T-helper 1 cell treated with Interleukin-12 subunit alpha and Interleukin-12 subunit beta and Interleukin-4 antibody, amounts not matched to agents 30 μg/mL and 1 μg/mL, for 36 hours (primary cell): ENCODE measurements around the gene AEBP2.
"Not testable (repeated sequence)": the region's sequence is repeated elsewhere in the genome, so short reads cannot be mapped to it uniquely, and the experiment has no call there.

Experiments used
- H3K27ac Mint-ChIP-seq: one replicate; pipeline ENCODE4 v1.8.0; 2021; ENCODE audit warnings: mild to moderate bottlenecking, mixed read lengths
- H3K27me3 Mint-ChIP-seq: one replicate; pipeline ENCODE4 v1.8.0; 2021; ENCODE audit warnings: low read depth, mixed read lengths
- H3K36me3 Mint-ChIP-seq: one replicate; pipeline ENCODE4 v1.8.0; 2021; ENCODE audit warnings: low read depth, mixed read lengths
- H3K4me1 Mint-ChIP-seq: one replicate; pipeline ENCODE4 v1.8.0; 2021; ENCODE audit warnings: low read depth, mixed read lengths
- H3K4me3 Mint-ChIP-seq: one replicate; pipeline ENCODE4 v1.8.0; 2021; ENCODE audit warnings: mild to moderate bottlenecking, moderate library complexity, mixed read lengths
- H3K9me3 Mint-ChIP-seq: one replicate; pipeline ENCODE4 v1.8.0; 2021; ENCODE audit warnings: mixed read lengths

Gene AEBP2

GRCh38 chr12:19411234-19412204 lies 27.8 kb upstream of the AEBP2 start:
- no peaks in the 10 kb centered on the region for H3K27me3 Mint-ChIP-seq
- H3K9me3 Mint-ChIP-seq, result no peaks in the 10 kb centered on the region
- H3K4me1 Mint-ChIP-seq, result no peaks in the 10 kb centered on the region

GRCh38 chr12:19412844-19413243 lies 26.4 kb upstream of the AEBP2 start:
- H3K4me3 Mint-ChIP-seq, result no peak overlapping the region
- H3K9me3 Mint-ChIP-seq, result no peaks in the 10 kb centered on the region
- peaks cover 2% of the 10 kb centered on the region for H3K4me1 Mint-ChIP-seq
- no peak overlapping the region for H3K27ac Mint-ChIP-seq
- H3K36me3 Mint-ChIP-seq, result no peaks in the 10 kb centered on the region
- no peaks in the 10 kb centered on the region for H3K27me3 Mint-ChIP-seq

More at GRCh38 chr12:19411234-19412204, 27.8 kb upstream of the AEBP2 start:
- H3K27ac Mint-ChIP-seq, result no peak overlapping the region
- H3K36me3 Mint-ChIP-seq, result peaks cover 2% of the 10 kb centered on the region
- no peak overlapping the region for H3K4me3 Mint-ChIP-seq

- H3K4me3 Mint-ChIP-seq, H3K27me3 Mint-ChIP-seq, H3K36me3 Mint-ChIP-seq, H3K4me1 Mint-ChIP-seq, H3K9me3 Mint-ChIP-seq, H3K27ac Mint-ChIP-seq: not testable (repeated sequence)
These were observed 25.7 kb upstream of the AEBP2 start for GRCh38 chr12:19413582-19413981.

DNA sequence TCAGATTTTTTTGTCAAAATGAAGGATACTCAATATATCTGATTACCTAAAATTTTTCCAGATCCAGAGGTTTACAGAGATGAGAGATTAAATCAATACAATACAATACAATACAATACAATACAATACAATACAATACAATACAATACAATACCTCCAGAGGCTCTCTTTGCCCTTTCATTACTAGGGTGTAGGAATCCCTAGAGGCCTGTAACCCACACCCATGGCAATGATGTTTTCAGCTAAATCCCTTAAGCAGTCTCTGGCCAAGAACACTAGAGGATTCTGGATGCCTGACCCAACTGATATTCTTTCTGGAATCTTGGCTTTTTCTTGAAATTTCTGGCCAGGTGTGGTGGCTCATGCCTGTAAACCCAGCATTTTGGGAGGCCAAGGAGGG lies 23.7 kb upstream of the AEBP2 start:
- Mint-ChIP-seq H3K4me3 (no peak overlapping the region), H3K27ac (no peak overlapping the region), H3K4me1 (peaks cover 2% of the 10 kb centered on the region)

GRCh38 chr12:19419086-19419485 lies 20.2 kb upstream of the AEBP2 start:
- Mint-ChIP-seq H3K27ac (no peak overlapping the region), H3K9me3 (no peaks in the 10 kb centered on the region), H3K36me3 (no peaks in the 10 kb centered on the region), H3K27me3 (no peaks in the 10 kb centered on the region), H3K4me3 (no peak overlapping the region), H3K4me1 (peaks cover 8% of the 10 kb centered on the region)

More for the DNA sequence above, 23.7 kb upstream of the AEBP2 start:
- Mint-ChIP-seq H3K27me3 (no peaks in the 10 kb centered on the region), H3K9me3 (no peaks in the 10 kb centered on the region), H3K36me3 (no peaks in the 10 kb centered on the region)

DNA sequence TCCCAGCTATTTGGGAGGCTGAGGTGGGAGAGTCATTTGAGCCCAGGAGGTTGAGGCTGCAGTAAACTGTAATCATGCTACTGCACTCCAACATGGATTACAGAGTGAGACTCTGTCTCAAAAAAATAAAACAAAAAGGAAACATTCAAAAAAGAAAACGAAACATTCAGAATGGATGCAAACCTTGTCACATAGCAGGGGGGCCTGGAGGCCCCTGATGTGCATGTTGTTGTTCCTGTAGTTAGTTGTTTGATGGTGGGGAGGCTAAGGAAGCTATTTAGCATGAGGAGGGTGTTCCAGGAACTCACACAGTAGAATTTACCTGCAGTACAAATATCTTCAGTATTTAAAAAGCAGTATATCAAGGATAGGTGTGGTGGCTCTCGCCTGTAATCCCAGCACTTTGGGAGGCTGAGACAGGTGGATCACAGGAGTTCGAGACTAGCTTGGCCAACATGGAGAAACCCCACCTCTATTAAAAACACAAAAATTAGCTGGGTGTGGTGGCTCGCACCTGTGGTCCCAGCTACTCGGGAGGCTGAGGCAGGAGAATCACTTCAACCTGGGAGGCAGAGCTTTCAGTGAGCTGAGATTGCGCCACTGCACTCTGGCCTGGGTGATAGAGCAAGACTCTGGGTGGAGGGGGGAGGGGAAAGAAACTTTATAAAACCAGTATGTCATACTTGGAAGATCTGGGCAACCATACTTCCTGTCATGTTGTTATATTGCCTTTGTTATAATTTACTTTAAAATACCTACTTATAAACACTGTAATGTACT lies 17.6 kb upstream of the AEBP2 start:
- Mint-ChIP-seq H3K27ac (peak overlapping the region; percentile 27), H3K36me3 (peaks cover 1% of the 10 kb centered on the region), H3K9me3 (no peaks in the 10 kb centered on the region), H3K4me1 (peaks cover 8% of the 10 kb centered on the region), H3K27me3 (no peaks in the 10 kb centered on the region), H3K4me3 (no peak overlapping the region)

DNA sequence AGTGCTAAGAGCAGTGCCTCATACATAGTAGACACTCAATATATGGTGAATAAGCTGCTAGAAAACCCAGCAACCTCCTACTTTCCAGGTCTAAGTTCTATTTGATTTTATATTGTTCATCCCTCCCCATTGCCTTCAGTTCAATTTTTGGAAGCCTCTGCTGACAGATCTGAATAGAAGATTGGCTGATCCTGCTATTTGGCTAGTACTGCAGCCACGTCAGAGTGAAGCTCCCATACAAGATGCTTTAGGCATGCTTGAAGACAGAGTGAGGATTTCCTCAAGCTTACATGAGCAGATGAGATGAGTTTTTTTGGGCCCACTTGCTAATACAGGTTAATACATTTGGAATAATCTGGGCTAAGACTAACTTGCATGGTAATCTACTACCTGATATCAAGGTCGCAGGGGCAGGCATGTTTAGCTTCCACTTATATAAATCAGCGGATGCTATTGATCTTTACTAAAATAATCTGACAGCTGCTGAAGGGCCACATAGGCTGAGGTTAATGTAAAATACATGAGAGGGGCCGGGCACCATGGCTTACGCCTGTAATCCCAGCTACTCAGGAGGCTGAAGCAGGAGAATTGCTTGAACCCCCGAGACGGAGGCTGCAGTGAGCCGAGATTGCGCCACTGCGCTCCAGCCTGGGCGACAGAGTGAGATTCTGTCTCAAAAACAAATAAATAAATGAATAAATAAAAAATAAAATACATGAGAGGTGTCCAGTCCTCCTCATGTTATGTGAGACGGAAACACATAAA lies 15.9 kb upstream of the AEBP2 start:
- no peaks in the 10 kb centered on the region for H3K9me3 Mint-ChIP-seq
- no peaks in the 10 kb centered on the region for H3K27me3 Mint-ChIP-seq
- H3K4me1 Mint-ChIP-seq, result peaks cover 9% of the 10 kb centered on the region
- H3K4me3 Mint-ChIP-seq, result no peak overlapping the region
- H3K27ac Mint-ChIP-seq, result no peak overlapping the region
- peaks cover 2% of the 10 kb centered on the region for H3K36me3 Mint-ChIP-seq

DNA sequence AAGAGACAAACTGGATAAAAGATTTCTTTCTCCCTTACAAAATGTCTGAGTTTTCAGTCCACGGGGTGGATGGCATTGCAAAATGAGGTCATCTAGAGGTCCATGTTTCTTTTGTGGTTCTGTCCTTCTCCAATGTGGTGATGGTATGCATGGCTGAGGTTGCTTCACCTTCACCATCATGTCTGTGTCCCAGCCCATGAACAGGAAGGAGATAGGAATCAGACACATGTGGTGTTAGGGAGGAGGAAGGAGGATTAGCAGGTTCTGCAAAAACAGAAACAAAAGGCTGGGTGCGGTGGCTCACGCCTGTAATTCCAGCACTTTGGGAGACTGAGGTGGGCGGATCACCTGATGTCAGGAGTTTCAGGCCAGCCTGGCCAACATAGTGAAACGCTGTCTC lies 11.0 kb upstream of the AEBP2 start:
- peaks cover 21% of the 10 kb centered on the region for H3K4me1 Mint-ChIP-seq
- peaks cover 3% of the 10 kb centered on the region for H3K9me3 Mint-ChIP-seq
- H3K27me3 Mint-ChIP-seq, result no peaks in the 10 kb centered on the region
- H3K4me3 Mint-ChIP-seq, result no peak overlapping the region
- peaks cover 16% of the 10 kb centered on the region for H3K36me3 Mint-ChIP-seq
- H3K27ac Mint-ChIP-seq, result no peak overlapping the region

- H3K9me3 Mint-ChIP-seq, H3K27ac Mint-ChIP-seq: not testable (repeated sequence)
These were observed 9.8 kb upstream of the AEBP2 start for GRCh38 chr12:19429491-19429890.

DNA sequence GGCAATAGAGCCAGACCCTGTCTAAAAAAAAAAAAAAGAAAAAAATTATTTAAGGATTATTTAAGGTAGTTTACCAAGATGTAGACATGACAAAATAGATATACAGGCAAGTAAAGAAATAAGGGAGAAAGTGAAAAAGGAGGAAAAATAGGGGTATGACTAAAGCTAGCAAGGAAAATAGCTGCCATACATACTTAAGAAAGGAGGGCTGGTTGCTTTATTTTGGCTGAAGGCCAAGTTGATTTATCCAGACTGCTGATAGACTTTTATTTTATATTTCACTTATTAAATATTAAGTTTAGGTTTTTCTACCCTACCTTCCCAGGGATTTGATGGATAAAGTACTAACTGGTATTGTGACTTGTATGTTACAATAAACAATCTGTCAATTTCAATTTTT lies 8.3 kb upstream of the AEBP2 start:
- H3K27ac Mint-ChIP-seq, result peak overlapping the region; percentile 96
- H3K27me3 Mint-ChIP-seq, result no peaks in the 10 kb centered on the region
- no peak overlapping the region for H3K4me3 Mint-ChIP-seq
- H3K9me3 Mint-ChIP-seq, result peaks cover 3% of the 10 kb centered on the region
- peaks cover 17% of the 10 kb centered on the region for H3K36me3 Mint-ChIP-seq
- peaks cover 35% of the 10 kb centered on the region for H3K4me1 Mint-ChIP-seq

More at GRCh38 chr12:19429491-19429890, 9.8 kb upstream of the AEBP2 start:
- Mint-ChIP-seq H3K36me3 (peaks cover 16% of the 10 kb centered on the region), H3K4me1 (peaks cover 23% of the 10 kb centered on the region)
- not testable (repeated sequence) for H3K27me3 Mint-ChIP-seq, H3K4me3 Mint-ChIP-seq

DNA sequence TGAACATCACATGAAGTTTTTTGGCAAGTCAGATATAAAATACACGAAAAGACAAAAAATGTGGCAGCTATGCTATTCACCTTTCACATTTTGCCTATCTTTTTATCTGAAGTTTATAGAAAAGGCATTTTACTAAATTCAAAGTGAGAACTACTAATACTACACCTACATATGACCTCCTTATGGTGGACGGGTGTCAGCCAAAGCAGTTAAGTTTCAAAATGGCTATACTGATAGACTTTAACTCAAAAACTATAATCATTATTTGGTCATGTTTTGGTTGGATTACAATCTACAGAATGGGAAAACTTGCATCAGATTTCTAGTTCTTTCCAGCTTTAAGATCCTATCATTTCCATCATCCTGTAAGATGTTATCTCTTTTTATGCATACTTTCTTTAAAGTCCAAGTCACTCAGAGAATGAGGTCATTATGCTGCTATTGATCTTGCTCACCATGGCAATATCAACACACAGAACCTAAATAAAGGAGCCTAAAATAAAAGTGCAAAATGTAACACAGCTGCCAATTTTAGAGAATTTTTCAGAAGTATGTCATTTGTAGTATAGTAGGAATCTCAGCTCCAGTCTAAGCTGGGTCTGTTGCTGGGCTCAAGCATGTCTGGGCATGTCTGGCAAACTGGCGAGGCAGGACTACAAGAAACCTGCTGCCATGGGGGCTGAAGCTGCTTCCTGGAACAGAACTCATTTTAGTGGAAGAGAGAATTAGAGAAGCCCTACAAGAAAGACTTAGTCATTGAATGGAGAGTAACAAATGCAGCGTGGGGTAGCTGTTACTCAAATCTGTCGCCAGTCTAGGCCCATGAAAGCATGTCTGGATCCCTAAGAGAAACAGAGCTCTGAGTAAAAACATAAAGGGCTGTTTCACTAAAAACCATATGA lies 7.6 kb upstream of the AEBP2 start:
- peak overlapping the region; percentile 29 for H3K4me3 Mint-ChIP-seq
- peaks cover 3% of the 10 kb centered on the region for H3K9me3 Mint-ChIP-seq
- no peaks in the 10 kb centered on the region for H3K27me3 Mint-ChIP-seq
- peak overlapping the region; percentile 96 for H3K27ac Mint-ChIP-seq
- H3K4me1 Mint-ChIP-seq, result peaks cover 35% of the 10 kb centered on the region
- peaks cover 16% of the 10 kb centered on the region for H3K36me3 Mint-ChIP-seq

DNA sequence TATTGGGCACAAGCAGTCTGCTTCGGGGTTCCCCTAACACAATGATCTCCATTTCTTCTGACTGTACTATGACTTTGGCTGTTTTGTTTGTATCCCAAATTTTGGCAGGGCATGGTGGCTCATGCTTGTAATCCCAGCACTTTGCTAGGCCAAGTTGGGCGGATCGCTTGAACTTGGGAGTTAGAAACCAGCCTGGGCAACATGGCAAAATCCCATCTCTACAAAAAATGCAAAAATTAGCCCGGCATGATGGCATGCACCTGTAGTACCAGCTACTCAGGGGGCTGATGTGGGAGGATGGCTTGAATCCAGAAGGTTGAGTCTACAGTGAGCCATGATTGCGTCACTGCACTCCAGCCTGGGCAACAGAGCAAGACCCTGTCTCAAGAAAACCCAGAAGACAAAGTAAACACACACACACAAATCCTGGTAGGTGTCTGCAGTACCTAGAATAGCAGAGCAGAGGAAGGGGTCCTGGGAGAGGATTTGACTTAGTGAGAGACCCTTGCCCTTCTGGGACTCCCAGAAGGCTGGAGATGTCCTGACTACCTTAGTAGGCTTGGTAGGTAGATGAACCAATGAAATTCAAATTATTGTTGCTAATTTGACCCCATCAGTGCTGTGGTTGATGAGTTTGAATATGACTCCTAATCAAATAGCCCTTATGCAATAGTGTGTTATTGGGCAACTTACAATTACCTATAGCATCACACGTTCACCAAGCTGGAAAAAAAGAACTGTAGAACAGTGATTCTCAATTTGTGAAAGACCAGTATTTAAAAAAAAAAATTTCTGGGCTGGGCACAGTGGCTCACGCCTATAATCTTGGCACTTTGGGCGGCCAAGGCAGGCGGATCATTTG lies 6.8 kb upstream of the AEBP2 start:
- peaks cover 7% of the 10 kb centered on the region for H3K9me3 Mint-ChIP-seq
- no peak overlapping the region for H3K4me3 Mint-ChIP-seq
- H3K27ac Mint-ChIP-seq, result peak overlapping the region; percentile 96
- H3K36me3 Mint-ChIP-seq, result peaks cover 16% of the 10 kb centered on the region
- peaks cover 37% of the 10 kb centered on the region for H3K4me1 Mint-ChIP-seq
- no peaks in the 10 kb centered on the region for H3K27me3 Mint-ChIP-seq

DNA sequence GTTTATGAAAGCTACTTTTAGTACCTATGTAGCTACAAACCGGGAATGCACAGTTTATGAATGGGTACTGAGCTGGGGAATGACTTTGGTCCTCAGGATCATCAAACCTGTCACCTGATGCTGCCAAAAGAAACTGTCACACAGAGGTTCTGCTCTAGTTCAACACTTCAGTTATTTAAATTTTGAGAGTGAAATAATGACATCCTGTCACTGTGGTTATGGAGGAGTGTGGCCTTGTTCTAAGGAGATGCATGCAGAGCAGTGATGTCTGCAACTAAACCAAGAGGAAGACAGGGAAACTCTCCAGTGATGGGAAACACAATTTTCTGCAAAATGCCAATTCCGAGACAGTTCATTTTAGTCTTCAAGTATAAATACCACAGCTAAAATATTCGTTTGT lies 4.8 kb upstream of the AEBP2 start:
- peak overlapping the region; percentile 31 for H3K4me3 Mint-ChIP-seq
- no peaks in the 10 kb centered on the region for H3K27me3 Mint-ChIP-seq
- peak overlapping the region; percentile 90 for H3K27ac Mint-ChIP-seq
- peaks cover 45% of the 10 kb centered on the region for H3K4me1 Mint-ChIP-seq
- H3K36me3 Mint-ChIP-seq, result peaks cover 15% of the 10 kb centered on the region
- H3K9me3 Mint-ChIP-seq, result peaks cover 10% of the 10 kb centered on the region
